HepG2 (cell line): Measurements from ENCODE around the gene SPIB. TPM values are rescaled to one million over a fixed set of nuclear protein-coding genes. Genes with fewer than 3 reads are reported as not detected.
A peak's percentile ranks its signal among the peaks of the same experiment; 100 is the strongest.

Experiments
- AHDC1 ChIP-seq: sonication (generic); formaldehyde crosslinking; IDR thresholded peaks from 2 replicates; pipeline ENCODE4 v1.5.1; 2020; ENCODE audit warnings: mild to moderate bottlenecking, missing genetic modification reagents, borderline replicate concordance
- ASH2L ChIP-seq: fragments of 300-600, 200-600 bp; sonication (generic); IDR thresholded peaks from 2 replicates; pipeline ENCODE4 v1.7.0; 2017; ENCODE audit warnings: low read depth, mild to moderate bottlenecking, moderate library complexity, mixed read lengths, low read length; ENCODE audit not compliant: insufficient read length
- CBX5 ChIP-seq: sonication (generic); formaldehyde crosslinking; IDR thresholded peaks from 2 replicates; pipeline ENCODE4 v1.4.0; 2020; ENCODE audit warnings: missing genetic modification reagents, borderline replicate concordance
- DMAP1 ChIP-seq: IDR thresholded peaks from 2 replicates; pipeline ENCODE4 v1.6.1; 2016
- EEA1 ChIP-seq: sonication (generic); formaldehyde crosslinking; IDR thresholded peaks from 2 replicates; pipeline ENCODE4 v1.5.1; 2020; ENCODE audit warnings: mild to moderate bottlenecking, missing genetic modification reagents, borderline replicate concordance
- FOXA3 ChIP-seq: IDR thresholded peaks from 2 replicates; pipeline ENCODE4 v1.6.1; 2016; ENCODE audit warnings: missing genetic modification reagents, missing compliant biosample characterization
- FOXC1 ChIP-seq: sonication (generic); formaldehyde crosslinking; IDR thresholded peaks from 2 replicates; pipeline ENCODE4 v1.8.0; 2022; ENCODE audit warnings: mild to moderate bottlenecking, missing genetic modification reagents, borderline replicate concordance
- FOXK1 ChIP-seq: sonication (generic); formaldehyde crosslinking; IDR thresholded peaks from 2 replicates; pipeline ENCODE4 v1.4.0; 2020; ENCODE audit warnings: low read depth, missing genetic modification reagents, borderline replicate concordance
- GABPB1 ChIP-seq: IDR thresholded peaks from 2 replicates; pipeline ENCODE4 v1.6.1; 2016; ENCODE audit warnings: mild to moderate bottlenecking, missing genetic modification reagents, moderate library complexity, missing compliant biosample characterization
- KLF9 ChIP-seq: IDR thresholded peaks from 2 replicates; pipeline ENCODE4 v1.6.1; 2016; ENCODE audit warnings: low read depth
- MXD4 ChIP-seq: IDR thresholded peaks from 2 replicates; pipeline ENCODE4 v1.6.1; 2016; ENCODE audit warnings: mild to moderate bottlenecking, missing biosample characterization, missing genetic modification reagents
- NR2F2 ChIP-seq: IDR thresholded peaks from 2 replicates; pipeline ENCODE4 v1.6.1; 2012; ENCODE audit warnings: low read depth, inconsistent platforms, borderline replicate concordance
- PCBP1 ChIP-seq: fragments of 200-400 bp; formaldehyde crosslinking; IDR thresholded peaks from 2 replicates; pipeline ENCODE4 v1.6.1; 2017; ENCODE audit warnings: mild to moderate bottlenecking, low read depth, low read length, borderline replicate concordance
- RBFOX2 ChIP-seq: fragments of 200-400 bp; formaldehyde crosslinking; IDR thresholded peaks from 2 replicates; pipeline ENCODE4 v1.6.1; 2017; ENCODE audit warnings: low read depth, mild to moderate bottlenecking, low read length
- RXRB ChIP-seq: IDR thresholded peaks from 2 replicates; pipeline ENCODE4 v1.6.1; 2016; ENCODE audit warnings: borderline replicate concordance, missing genetic modification reagents, missing compliant biosample characterization
- THAP11 ChIP-seq: IDR thresholded peaks from 2 replicates; pipeline ENCODE4 v1.6.1; 2016; ENCODE audit warnings: missing biosample characterization, missing genetic modification reagents
- ZBTB3 ChIP-seq: sonication (generic); formaldehyde crosslinking; IDR thresholded peaks from 2 replicates; pipeline ENCODE4 v1.4.0; 2020; ENCODE audit warnings: low read depth, mild to moderate bottlenecking, moderate library complexity, missing genetic modification reagents, borderline replicate concordance
- ZFP36L2 ChIP-seq: sonication (generic); formaldehyde crosslinking; IDR thresholded peaks from 2 replicates; pipeline ENCODE4 v1.4.0; 2020; ENCODE audit warnings: missing genetic modification reagents
- ZFP82 ChIP-seq: sonication (generic); formaldehyde crosslinking; IDR thresholded peaks from 2 replicates; pipeline ENCODE4 v1.5.1; 2020; ENCODE audit warnings: mild to moderate bottlenecking, missing genetic modification reagents, borderline replicate concordance
- ZNF33B ChIP-seq: sonication (generic); formaldehyde crosslinking; IDR thresholded peaks from 2 replicates; pipeline ENCODE4 v1.5.1; 2020; ENCODE audit warnings: mild to moderate bottlenecking, missing genetic modification reagents
- ZNF414 ChIP-seq: sonication (generic); formaldehyde crosslinking; IDR thresholded peaks from 2 replicates; pipeline ENCODE4 v1.5.0; 2020; ENCODE audit warnings: missing genetic modification reagents
- ZNF605 ChIP-seq: sonication (generic); formaldehyde crosslinking; IDR thresholded peaks from 2 replicates; pipeline ENCODE4 v1.8.0; 2022; ENCODE audit warnings: mild to moderate bottlenecking, missing genetic modification reagents
- ZNF678 ChIP-seq: sonication (generic); formaldehyde crosslinking; IDR thresholded peaks from 2 replicates; pipeline ENCODE4 v1.4.0; 2020; ENCODE audit warnings: mild to moderate bottlenecking, missing genetic modification reagents
- ZNF772 ChIP-seq: sonication (generic); formaldehyde crosslinking; IDR thresholded peaks from 2 replicates; pipeline ENCODE4 v1.5.0; 2020; ENCODE audit warnings: mild to moderate bottlenecking, missing genetic modification reagents
- polyA plus RNA-seq, 8 experiments: library from polyadenylated mRNA; depleted of rRNA in 3 of 8; stranded (reverse) in 7 of 8; unstranded in 1 of 8; fragments of >200 nt; fragmentation: Illumina TruSeq in 4 of 8; extraction: Trizol in 4 of 8; gene quantifications; 2 replicates each; pipeline versions ENCODE4 v1.2.1 to v1.2.3, GENCODE V29; 2011 to 2016; ENCODE audit warnings: low read depth in 4 of 8, missing spikeins in 1 of 8, mixed read lengths in 1 of 8; ENCODE audit not compliant: insufficient read depth in 1 of 8
- total RNA-seq, 5 experiments: library from RNA; depleted of rRNA; stranded (reverse); fragments of >200 nt; fragmentation: Illumina TruSeq; extraction: Trizol; gene quantifications; 2 replicates each; pipeline ENCODE4 v1.2.3, GENCODE V29; 2016; ENCODE audit warnings: low read depth in 1 of 5

The SPIB gene
- total and polyA plus RNA-seq, 2 of the 13 experiments (the other 11 are each of a cell fraction or from before 2014, with no cell fraction given), result 0.04 TPM; not detected in 1

GRCh38 chr19:50383852-50384684 is 34.7 kb upstream of the SPIB start, which contains the start of gene POLD1 (continued):
- TF ChIP-seq FOXC1 (peak; percentile 61; the same call in 1 of the 2 replicates), ZNF414 (CRISPR knock-in tag) (no peak), FOXA3 (peak; percentile 32; the same call in 1 of the 2 replicates), NR2F2 (peak; percentile 38; the same call in 1 of the 2 replicates), ZBTB3 (CRISPR knock-in tag) (peak; percentile 76; the same call in 1 of the 2 replicates), RBFOX2 (peak; percentile 79), ZNF678 (no peak), KLF9 (CRISPR knock-in tag) (0 out of 2 replicates have a peak, but pooled peaks have one; percentile 69), FOXK1 (CRISPR knock-in tag) (peak; percentile 42; the same call in 1 of the 2 replicates), ZNF605 (0 out of 2 replicates have a peak, but pooled peaks have one; percentile 62), DMAP1 (CRISPR knock-in tag) (peak; percentile 57; the same call in 1 of the 2 replicates), ASH2L (peak; percentile 57), ZNF33B (CRISPR knock-in tag) (peak; percentile 89), ZFP36L2 (no peak), ZFP82 (CRISPR knock-in tag) (peak; percentile 91; the same call in 1 of the 2 replicates), ZNF772 (CRISPR knock-in tag) (peak; percentile 14; the same call in 1 of the 2 replicates), RXRB (CRISPR knock-in tag) (0 out of 2 replicates have a peak, but pooled peaks have one; percentile 25), THAP11 (CRISPR knock-in tag) (peak; percentile 78), GABPB1 (peak; percentile 75), CBX5 (CRISPR knock-in tag) (no peak), MXD4 (CRISPR knock-in tag) (peak; percentile 13; the same call in 1 of the 2 replicates), AHDC1 (CRISPR knock-in tag) (no peak), EEA1 (0 out of 2 replicates have a peak, but pooled peaks have one; percentile 42), PCBP1 (0 out of 2 replicates have a peak, but pooled peaks have one; percentile 71)
